ENCODE data around the gene MAML2. TPM values are rescaled to one million over a fixed set of nuclear protein-coding genes. Genes with fewer than 3 reads are reported as not detected.
A peak's percentile ranks its signal among the peaks of the same experiment; 100 is the strongest.

MAML2 gene
- total and polyA plus RNA-seq, 2 experiments from 2014 or later = 4.7 to 15.3 TPM

DNA sequence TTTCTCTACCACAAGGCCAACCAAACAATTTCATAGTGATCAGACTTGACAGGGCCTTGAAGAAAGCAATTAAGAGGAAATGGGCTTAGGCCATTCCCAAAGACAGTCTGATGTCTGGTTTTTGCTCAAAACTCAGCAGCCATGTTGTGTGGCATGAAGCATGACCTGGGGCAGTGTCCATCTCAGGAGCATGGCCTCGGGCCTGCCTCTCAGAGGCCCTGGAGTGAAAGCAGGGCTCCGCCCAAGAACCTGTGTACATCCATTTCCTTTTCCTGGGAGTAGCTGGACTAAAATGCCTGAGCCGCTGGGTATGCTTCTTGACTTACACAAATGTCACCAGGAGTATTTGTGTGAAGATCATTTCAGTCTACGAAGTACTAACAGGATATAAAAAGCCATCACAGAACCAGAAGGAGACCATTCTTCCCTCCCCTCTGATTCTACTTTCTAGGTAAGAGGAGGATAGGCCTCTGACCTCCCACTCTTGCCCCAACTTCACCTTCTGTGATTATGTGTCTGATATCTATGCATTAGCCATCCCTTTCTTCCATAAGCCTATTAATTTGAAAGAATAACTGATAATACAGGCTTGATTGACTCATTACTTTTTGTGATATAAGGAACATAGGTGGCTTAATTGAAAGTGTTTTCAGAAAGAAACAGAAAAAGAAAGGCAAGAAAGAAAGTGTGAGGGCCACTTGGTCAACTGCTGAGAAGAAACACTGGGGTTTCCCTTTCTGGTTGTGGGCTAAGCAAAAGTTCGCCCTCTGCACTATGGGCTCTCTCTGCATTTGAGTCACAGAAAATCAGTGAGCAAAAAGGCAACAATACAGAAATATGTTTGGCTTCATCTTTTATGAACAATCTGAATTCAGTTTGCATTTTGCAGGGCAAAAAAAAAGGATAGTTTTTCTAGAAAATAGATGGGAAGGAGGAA, 230.5 kb downstream of the MAML2 start:
- Histone ChIP-seq H2AFZ (no peak overlapping the region), H3K4me2 (peak overlapping the region; percentile 25), H3K4me3 (no peak overlapping the region), H3K4me1 (ENCODE audit: insufficient read depth) (peaks cover 9% of the 10 kb centered on the region), H3K9me3 (ENCODE audit: low read depth) (no peaks in the 10 kb centered on the region), H3K9me2 (replicated peaks; ENCODE audit: insufficient read depth) (no peaks in the 10 kb centered on the region), H3K79me2 (peaks cover 20% of the 10 kb centered on the region), H3K27me3 (no peaks in the 10 kb centered on the region), H3K27ac (peak overlapping the region; percentile 57), H4K20me1 (ENCODE audit: insufficient read depth, poor library complexity, severe bottlenecking) (no peaks in the 10 kb centered on the region), H3K36me3 (replicated peaks; ENCODE audit: insufficient read depth, low read depth) (no peaks in the 10 kb centered on the region)
- TF ChIP-seq EZH2 (IDR thresholded peaks at IDR 0.05; ENCODE audit: borderline replicate concordance) (no peak), EZH2phosphoT487 (IDR thresholded peaks at IDR 0.05; ENCODE audit: low read depth, severe bottlenecking, unreplicated experiment) (no peak)
- TF ChIP-seq, protein P1, sequence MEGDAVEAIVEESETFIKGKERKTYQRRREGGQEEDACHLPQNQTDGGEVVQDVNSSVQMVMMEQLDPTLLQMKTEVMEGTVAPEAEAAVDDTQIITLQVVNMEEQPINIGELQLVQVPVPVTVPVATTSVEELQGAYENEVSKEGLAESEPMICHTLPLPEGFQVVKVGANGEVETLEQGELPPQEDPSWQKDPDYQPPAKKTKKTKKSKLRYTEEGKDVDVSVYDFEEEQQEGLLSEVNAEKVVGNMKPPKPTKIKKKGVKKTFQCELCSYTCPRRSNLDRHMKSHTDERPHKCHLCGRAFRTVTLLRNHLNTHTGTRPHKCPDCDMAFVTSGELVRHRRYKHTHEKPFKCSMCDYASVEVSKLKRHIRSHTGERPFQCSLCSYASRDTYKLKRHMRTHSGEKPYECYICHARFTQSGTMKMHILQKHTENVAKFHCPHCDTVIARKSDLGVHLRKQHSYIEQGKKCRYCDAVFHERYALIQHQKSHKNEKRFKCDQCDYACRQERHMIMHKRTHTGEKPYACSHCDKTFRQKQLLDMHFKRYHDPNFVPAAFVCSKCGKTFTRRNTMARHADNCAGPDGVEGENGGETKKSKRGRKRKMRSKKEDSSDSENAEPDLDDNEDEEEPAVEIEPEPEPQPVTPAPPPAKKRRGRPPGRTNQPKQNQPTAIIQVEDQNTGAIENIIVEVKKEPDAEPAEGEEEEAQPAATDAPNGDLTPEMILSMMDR (IDR thresholded peaks at IDR 0.05; ENCODE audit: poor library complexity) = no peak
- WGBS (ENCODE audit: low lambda C conversion rate, missing lambda C conversion rate) = 91% methylated on average over 5 of the region's 5 CpGs
- DNase-seq (ENCODE audit: low spot score) = no peak

DNA sequence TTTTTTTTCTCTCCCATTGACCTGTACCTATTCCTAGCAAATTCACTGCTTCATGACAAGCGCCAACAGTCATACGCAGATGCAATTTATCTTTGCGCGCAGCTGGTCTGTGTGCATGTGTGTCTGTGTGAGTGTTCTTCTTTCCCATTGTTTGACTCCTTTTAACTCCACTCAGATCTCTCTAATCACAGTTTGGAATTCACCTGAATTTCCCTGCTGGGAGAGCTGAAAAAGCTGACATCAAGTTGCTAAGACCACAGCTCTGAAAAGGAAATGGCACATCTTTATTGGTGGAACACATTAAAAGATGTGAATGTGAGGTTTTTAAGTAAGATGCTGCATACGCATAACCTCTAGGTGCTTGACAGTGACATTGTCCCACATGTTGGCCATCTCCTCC, 231.7 kb downstream of the MAML2 start:
- H3K27me3 ChIP-seq = no peaks in the 10 kb centered on the region
- no peaks in the 10 kb centered on the region for H3K36me3 ChIP-seq (replicated peaks; ENCODE audit: insufficient read depth, low read depth)
- WGBS (ENCODE audit: low lambda C conversion rate, missing lambda C conversion rate) = 90% methylated on average over 5 of the region's 5 CpGs
- H3K9me2 ChIP-seq (replicated peaks; ENCODE audit: insufficient read depth) = no peaks in the 10 kb centered on the region
- H3K9me3 ChIP-seq (ENCODE audit: low read depth) = no peaks in the 10 kb centered on the region
- no peak overlapping the region for H3K4me3 ChIP-seq
- DNase-seq (ENCODE audit: low spot score) = no peak
- H3K4me2 ChIP-seq = no peak overlapping the region
- H3K27ac ChIP-seq = no peak overlapping the region
- peaks cover 14% of the 10 kb centered on the region for H3K79me2 ChIP-seq
- no peak for TF ChIP-seq EZH2phosphoT487 (IDR thresholded peaks at IDR 0.05; ENCODE audit: low read depth, severe bottlenecking, unreplicated experiment)
- TF ChIP-seq, protein P1 (IDR thresholded peaks at IDR 0.05; ENCODE audit: poor library complexity) = no peak
- no peak for TF ChIP-seq EZH2 (IDR thresholded peaks at IDR 0.05; ENCODE audit: borderline replicate concordance)
- no peak overlapping the region for H2AFZ ChIP-seq
- peaks cover 9% of the 10 kb centered on the region for H3K4me1 ChIP-seq (ENCODE audit: insufficient read depth)
- no peaks in the 10 kb centered on the region for H4K20me1 ChIP-seq (ENCODE audit: insufficient read depth, poor library complexity, severe bottlenecking)

DNA sequence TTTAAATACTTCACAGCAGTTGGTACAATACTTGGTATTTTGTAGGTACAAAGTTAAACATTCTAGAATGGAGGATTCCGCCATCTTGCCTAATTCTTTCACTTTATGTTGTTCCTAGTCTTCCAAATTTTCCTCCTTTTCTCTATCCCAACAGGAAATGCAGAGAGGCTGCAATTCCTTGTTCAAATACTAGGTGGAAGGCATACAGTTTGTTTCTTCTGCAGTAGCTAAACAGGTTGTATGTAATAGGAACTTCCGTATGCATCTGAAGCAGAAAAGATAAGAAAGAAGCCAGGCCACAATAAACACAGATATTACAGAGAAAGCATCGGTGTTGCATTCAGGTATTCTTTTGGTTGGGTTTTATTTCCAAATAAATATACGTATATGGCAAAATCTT, 232.7 kb downstream of the MAML2 start:
- 87% methylated on average over 4 of the region's 4 CpGs for WGBS (ENCODE audit: low lambda C conversion rate, missing lambda C conversion rate)
- Histone ChIP-seq H3K27ac (no peak overlapping the region), H3K4me1 (ENCODE audit: insufficient read depth) (peaks cover 9% of the 10 kb centered on the region), H3K9me2 (replicated peaks; ENCODE audit: insufficient read depth) (no peaks in the 10 kb centered on the region), H3K9me3 (ENCODE audit: low read depth) (no peaks in the 10 kb centered on the region), H4K20me1 (ENCODE audit: insufficient read depth, poor library complexity, severe bottlenecking) (no peaks in the 10 kb centered on the region), H3K79me2 (peaks cover 13% of the 10 kb centered on the region), H3K27me3 (no peaks in the 10 kb centered on the region), H3K4me2 (no peak overlapping the region), H3K36me3 (replicated peaks; ENCODE audit: insufficient read depth, low read depth) (no peaks in the 10 kb centered on the region), H2AFZ (no peak overlapping the region), H3K4me3 (no peak overlapping the region)
- TF ChIP-seq, protein P1 (IDR thresholded peaks at IDR 0.05; ENCODE audit: poor library complexity) = no peak
- TF ChIP-seq EZH2 (IDR thresholded peaks at IDR 0.05; ENCODE audit: borderline replicate concordance) (no peak), EZH2phosphoT487 (IDR thresholded peaks at IDR 0.05; ENCODE audit: low read depth, severe bottlenecking, unreplicated experiment) (no peak)
- no peak for DNase-seq (ENCODE audit: low spot score)

All from hepatocyte (in vitro differentiated cells).